C1 segment of cervical spinal cord (tissue), 14 donors: ENCODE measurements around the gene NUS1.
A peak's percentile ranks its signal among the peaks of the same experiment; 100 is the strongest.
"Not testable (repeated sequence)": the region's sequence is repeated elsewhere in the genome, so short reads cannot be mapped to it uniquely, and the experiment has no call there.

Source experiments
- DNase-seq, 14 donors: peaks; one replicate each; lab custom pipeline; 2025; lab: John Stamatoyannopoulos, UW

The NUS1 gene

DNA sequence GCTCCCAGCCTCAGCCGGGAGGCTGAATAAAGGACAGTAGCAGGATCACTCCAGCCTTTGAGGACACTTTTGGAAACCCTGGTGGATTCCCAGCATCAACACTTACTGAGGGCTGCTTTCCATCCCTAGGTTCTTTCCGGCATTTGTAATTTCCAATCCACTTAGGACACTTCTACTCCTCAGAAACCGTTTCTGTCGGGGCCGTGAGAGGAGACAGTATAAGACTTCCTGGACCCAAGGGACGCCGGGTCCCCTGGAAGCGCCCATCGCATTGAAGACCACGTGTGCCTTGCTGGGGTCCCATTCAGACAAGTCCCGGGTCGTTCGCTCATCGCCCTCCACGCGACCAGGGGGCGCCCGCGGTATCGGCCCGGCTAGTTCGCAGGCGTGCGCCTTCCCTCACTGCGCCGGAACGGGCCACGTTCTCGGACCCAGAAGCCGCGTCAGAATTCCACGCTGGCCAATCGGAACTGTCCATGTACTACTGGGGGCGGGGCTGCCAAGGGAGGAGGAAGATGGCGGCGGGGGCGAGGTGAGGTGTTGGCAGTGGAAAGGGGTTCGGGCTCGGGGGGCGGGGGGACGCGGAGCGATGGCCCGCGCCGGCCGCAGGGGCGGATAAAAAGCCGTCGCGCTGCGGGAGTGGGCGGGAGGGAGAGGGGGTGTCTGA, at the start of gene NUS1:
Gene NUS1 (plus strand): TSS at position 479 of the 667 bp plus-strand sequence. CDS start 202 bp downstream, outside the sequence.
- peak; percentile 76 to 98 (median 94) for DNase-seq

DNA sequence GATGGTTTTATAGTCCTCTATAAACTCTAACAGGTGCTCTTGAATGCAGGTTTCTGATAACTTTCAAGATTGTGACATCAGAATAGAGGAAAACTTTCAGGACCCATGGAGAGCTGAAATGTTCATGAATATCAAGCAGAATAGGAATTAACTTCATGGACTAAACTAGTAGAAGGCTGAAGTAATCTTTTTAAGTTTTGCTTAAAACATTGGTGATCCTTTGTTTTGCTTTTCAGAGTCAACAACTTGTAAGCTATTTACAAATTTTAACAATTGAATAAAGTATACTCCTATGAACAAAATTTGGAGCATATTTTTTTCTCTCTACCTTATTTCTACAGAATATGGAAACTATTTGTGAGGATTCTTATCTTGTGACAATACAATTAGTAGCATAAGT, 47.7 kb upstream of the NUS1 start:
- no peak for DNase-seq

- no peak for DNase-seq
Measured at GRCh38 chr6:117629119-117629660, 46.1 kb upstream of the NUS1 start.

DNA sequence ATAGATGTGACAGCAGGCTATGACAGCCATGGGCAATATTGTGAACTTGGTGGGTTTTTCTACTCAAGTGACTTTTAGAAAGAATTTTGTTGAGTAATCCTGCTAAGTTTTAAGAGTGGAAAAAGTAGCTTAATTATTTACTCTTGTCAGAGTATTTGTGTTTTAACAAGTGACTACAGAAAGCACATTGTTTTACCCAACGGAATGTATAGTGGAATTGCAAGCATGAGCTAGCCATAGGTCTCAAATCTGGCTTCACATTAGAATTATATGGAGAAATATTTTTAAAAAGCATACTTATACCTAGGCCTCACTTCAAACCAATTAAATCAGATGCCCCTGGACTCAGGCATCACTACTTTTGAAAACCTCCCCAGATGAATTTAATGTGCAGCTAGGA, 37.5 kb upstream of the NUS1 start:
- no peak for DNase-seq

- no peak for DNase-seq
Measured at GRCh38 chr6:117642976-117643375, 32.3 kb upstream of the NUS1 start.

- DNase-seq: not testable (repeated sequence)
Measured at GRCh38 chr6:117651984-117652383, 23.3 kb upstream of the NUS1 start.

- DNase-seq: no peak
Measured at GRCh38 chr6:117653949-117654348, 21.3 kb upstream of the NUS1 start.

DNA sequence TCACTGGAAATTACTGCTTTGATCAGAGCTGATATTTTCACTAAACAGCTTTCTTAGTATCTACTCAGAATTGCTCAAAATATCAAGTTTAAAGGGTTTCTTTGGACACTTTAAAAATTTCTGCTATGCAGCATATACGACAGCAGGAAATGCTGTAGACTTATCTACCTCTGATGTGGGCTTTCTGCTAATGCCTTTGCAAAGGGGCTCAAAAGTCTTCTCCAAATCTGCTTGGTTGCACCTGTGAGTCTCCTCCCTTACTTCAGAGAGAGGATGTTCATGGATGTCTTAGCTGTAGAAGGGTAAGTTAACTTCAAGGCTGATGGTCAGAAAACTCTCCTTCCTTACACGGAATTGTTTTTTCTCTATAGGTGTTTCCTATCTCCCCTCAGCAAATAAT, 19.9 kb upstream of the NUS1 start:
- DNase-seq: no peak

DNA sequence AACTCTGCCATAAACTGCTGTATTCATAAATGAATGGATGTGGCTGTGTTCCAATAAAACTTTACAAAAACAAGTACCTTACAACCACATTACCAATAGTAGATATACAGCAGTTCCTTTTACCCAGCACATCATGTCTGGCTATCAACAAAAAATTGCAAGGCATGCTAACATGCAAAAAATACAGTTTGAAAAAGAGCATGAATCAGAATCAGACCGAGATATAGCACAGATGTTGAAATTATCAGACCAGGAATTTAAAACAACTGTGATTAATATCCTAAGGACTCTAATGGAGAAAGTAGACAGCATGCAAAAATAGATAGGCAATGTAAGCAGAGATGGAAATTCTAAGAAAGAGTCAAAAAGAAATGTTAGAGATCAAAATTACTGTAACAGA, 8.4 kb upstream of the NUS1 start:
- DNase-seq: no peak

- no peak for DNase-seq
Measured at GRCh38 chr6:117668736-117669135, 6.5 kb upstream of the NUS1 start.

DNA sequence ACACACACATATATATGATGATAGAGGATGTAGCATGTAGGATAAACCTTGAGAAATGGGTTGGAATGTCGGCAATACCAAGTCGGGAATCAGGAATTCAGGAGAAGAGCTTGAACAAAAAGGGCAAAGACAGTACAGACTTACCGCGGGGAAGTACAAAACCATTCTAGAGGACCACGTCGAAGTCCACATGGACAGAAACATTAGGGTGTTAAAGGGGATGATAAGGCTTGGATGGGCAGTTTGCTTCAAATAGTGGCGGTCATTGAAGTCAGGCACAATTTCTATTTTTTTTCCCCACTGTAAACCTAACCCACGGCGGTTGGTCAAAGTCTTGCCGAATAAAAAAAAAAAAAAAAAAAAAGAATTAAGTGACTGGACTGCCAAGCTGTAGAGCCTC, 766 bp upstream of the NUS1 start:
- no peak for DNase-seq

DNA sequence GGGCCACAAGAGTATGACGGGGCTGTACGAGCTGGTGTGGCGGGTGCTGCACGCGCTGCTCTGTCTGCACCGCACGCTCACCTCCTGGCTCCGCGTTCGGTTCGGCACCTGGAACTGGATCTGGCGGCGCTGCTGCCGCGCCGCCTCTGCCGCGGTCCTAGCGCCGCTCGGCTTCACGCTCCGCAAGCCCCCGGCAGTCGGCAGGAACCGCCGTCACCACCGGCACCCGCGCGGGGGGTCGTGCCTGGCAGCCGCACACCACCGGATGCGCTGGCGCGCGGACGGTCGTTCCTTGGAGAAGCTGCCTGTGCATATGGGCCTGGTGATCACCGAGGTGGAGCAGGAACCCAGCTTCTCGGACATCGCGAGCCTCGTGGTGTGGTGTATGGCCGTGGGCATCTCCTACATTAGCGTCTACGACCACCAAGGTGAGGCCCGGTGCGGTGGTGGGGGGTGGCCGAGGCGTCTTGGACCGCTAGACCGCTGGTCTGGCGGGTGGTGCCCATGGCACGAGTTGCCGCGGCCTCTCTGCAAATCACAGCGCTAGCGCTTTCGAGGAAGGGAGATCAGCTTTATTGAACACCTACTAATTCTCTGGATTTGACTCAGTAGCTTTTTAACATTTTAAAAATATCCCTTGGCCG, 511 bp downstream of the NUS1 start:
- DNase-seq: peak in 5 of 14 donors; percentile 1 to 9 (median 9)

- DNase-seq: no peak
Measured at GRCh38 chr6:117676577-117677218, 1.4 kb downstream of the NUS1 start.

- DNase-seq: no peak
Measured at GRCh38 chr6:117677553-117678141, 2.4 kb downstream of the NUS1 start.

GRCh38 chr6:117681162-117681741, 6.0 kb downstream of the NUS1 start:
- no peak for DNase-seq

DNA sequence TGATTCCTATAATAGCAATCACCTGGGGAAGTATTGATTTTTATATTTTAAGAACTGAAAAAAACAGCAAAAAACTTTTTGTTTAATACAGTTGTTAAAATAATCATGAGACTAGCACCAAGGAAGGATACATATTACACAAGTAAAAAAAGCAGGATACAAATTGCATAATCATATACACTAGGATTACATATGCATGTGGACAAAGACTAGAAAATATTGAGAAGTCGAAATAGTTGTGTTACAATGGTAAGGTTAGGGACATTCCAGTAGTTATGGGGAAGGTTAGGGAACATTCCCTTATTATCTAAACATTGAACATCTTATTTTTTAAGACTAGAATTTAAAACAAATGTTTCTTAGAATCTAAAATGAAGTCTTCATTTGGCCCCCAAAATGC, 9.5 kb downstream of the NUS1 start:
- DNase-seq: no peak

- no peak for DNase-seq
Measured at GRCh38 chr6:117685359-117685758, 10.1 kb downstream of the NUS1 start.

DNA sequence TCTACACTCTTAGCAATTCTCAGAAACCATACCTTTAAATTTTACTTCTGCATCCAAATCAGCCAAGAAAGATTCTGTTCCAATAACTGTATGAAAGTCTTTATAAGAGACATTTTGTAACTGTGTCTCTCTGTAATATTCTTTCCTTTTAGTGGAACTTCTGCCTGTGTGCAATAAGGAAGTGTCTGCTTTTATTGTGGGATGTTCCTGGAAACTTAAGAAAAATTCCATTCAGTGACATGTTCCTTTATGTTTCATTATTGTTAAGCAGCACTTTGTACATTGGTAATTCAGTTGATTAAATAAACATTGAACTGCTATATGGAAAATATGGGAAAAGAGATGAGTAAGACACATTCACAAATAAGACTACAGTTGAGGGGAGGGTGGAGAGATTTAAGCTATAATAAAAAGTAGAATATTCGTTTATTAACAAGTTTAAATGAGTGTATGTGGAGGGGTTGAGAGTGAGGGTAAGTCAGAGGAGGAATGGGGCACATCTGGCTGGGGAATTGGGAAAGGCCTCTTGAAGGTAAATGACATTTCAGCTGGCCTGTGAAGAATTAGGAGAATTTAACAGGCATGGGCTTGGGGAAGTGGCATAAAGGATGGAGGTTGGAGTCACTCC, 11.9 kb downstream of the NUS1 start:
- no peak for DNase-seq

DNA sequence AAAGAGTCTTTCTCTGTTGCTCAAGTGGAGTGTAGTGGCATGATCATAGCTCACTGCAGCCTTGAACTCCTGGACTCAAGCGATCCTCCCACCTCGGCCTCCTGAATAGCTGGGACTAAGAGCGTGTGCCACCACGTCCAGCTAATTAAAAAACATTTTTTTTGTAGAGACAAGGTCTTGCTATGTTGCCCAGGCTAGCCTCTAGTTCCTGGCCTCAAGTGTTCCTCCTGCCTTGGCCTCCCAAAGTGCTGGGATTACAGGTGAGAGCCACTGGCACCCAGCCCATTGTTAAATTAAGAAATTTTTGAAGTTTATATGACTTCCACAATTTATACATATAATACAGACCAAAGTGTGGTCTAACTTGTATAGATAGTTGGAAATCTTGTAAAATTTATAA, 14.3 kb downstream of the NUS1 start:
- not testable (repeated sequence) for DNase-seq

DNA sequence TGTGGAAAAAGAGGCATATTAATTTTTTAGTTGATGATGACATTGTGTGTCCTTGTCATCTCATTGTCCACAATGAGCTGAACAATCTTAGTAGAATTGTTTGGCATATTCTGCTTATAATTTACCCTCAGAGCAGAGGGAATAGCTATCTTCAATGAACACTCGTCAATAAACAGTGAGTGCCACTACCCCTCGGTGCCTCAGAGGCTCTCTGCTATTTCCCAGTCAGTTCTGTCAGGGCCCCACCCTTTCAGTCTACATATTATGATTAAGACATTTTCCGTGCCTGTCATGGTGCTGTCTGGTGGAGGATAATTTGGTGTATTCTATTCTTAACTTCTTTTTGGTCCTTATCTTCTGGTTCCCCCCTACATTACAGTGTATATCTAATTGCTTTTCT, 31.2 kb downstream of the NUS1 start:
- no peak for DNase-seq

GRCh38 chr6:117706936-117707509, 31.8 kb downstream of the NUS1 start:
- not testable (repeated sequence) for DNase-seq
